Activated CD4-positive, alpha-beta T cell treated with anti-CD3 and anti-CD28 coated beads, Interleukin-2, amount 50 U/mL, for 48 hours (primary cell): ENCODE measurements around the gene KAZN.

ENCODE experiments used
- DNase-seq, 2 experiments: peaks; one replicate each; pipeline ENCODE4 v3.0.0-alpha.2; 2020

Gene KAZN

GRCh38 chr1:14590411-14591180 is 7.9 kb upstream of the KAZN start:
- no peak for DNase-seq

- DNase-seq, result no peak
Observed at GRCh38 chr1:14591600-14591999, 6.9 kb upstream of the KAZN start.

GRCh38 chr1:14592004-14592631 is 6.4 kb upstream of the KAZN start:
- DNase-seq, result no peak

- DNase-seq, result no peak
Observed at GRCh38 chr1:14593302-14593701, 5.2 kb upstream of the KAZN start.

- no peak for DNase-seq
Observed at GRCh38 chr1:14594045-14594444, 4.4 kb upstream of the KAZN start.

- DNase-seq, result no peak
Observed at GRCh38 chr1:14596591-14596990, 1.9 kb upstream of the KAZN start.

- DNase-seq, result no peak
Observed at GRCh38 chr1:14597343-14598006, 1.0 kb upstream of the KAZN start.

- no peak for DNase-seq
Observed at GRCh38 chr1:14598007-14598497, 433 bp upstream of the KAZN start.

GRCh38 chr1:14599183-14599791 is 802 bp downstream of the KAZN start:
- DNase-seq, result no peak

GRCh38 chr1:14599800-14600199 is 1.3 kb downstream of the KAZN start:
- DNase-seq, result no peak

GRCh38 chr1:14600405-14601112 is 2.1 kb downstream of the KAZN start:
- no peak for DNase-seq

GRCh38 chr1:14602136-14602535 is 3.7 kb downstream of the KAZN start:
- no peak for DNase-seq

- no peak for DNase-seq
Observed at GRCh38 chr1:14603645-14604044, 5.2 kb downstream of the KAZN start.

- no peak for DNase-seq
Observed at GRCh38 chr1:14604414-14604813, 5.9 kb downstream of the KAZN start.

- no peak for DNase-seq
Observed at GRCh38 chr1:14605945-14606344, 7.5 kb downstream of the KAZN start.

- DNase-seq, result no peak
Observed at GRCh38 chr1:14606632-14607031, 8.1 kb downstream of the KAZN start.

- DNase-seq, result no peak
Observed at GRCh38 chr1:14607295-14607694, 8.8 kb downstream of the KAZN start.

GRCh38 chr1:14608308-14608707 is 9.8 kb downstream of the KAZN start:
- DNase-seq, result no peak

GRCh38 chr1:14610761-14611160 is 12.3 kb downstream of the KAZN start:
- no peak for DNase-seq

- DNase-seq, result no peak
Observed at GRCh38 chr1:14611792-14612191, 13.3 kb downstream of the KAZN start.

GRCh38 chr1:14612256-14612655 is 13.8 kb downstream of the KAZN start:
- no peak for DNase-seq

- no peak for DNase-seq
Observed at GRCh38 chr1:14613926-14614325, 15.4 kb downstream of the KAZN start.

GRCh38 chr1:14614341-14614740 is 15.9 kb downstream of the KAZN start:
- DNase-seq, result no peak
